H4 (cell line): Measurements from ENCODE around the gene PRLH. TPM values are rescaled to one million over a fixed set of nuclear protein-coding genes. Genes with fewer than 3 reads are reported as not detected.
"Not testable (repeated sequence)": the region's sequence is repeated elsewhere in the genome, so short reads cannot be mapped to it uniquely, and the experiment has no call there.

ENCODE experiments used
- DNase-seq: peaks from one replicate; pipeline ENCODE4 v3.0.0-alpha.2; 2015; ENCODE audit warnings: low spot score
- total RNA-seq: library from RNA; depleted of rRNA; stranded (reverse); fragments of >200 nt; shearing (Covaris generic); gene quantifications from 2 replicates; pipeline ENCODE4 v1.2.3, GENCODE V29; 2014; rRNA removed

Gene PRLH
- total RNA-seq, 1 experiment from 2014 or later: not detected

DNA sequence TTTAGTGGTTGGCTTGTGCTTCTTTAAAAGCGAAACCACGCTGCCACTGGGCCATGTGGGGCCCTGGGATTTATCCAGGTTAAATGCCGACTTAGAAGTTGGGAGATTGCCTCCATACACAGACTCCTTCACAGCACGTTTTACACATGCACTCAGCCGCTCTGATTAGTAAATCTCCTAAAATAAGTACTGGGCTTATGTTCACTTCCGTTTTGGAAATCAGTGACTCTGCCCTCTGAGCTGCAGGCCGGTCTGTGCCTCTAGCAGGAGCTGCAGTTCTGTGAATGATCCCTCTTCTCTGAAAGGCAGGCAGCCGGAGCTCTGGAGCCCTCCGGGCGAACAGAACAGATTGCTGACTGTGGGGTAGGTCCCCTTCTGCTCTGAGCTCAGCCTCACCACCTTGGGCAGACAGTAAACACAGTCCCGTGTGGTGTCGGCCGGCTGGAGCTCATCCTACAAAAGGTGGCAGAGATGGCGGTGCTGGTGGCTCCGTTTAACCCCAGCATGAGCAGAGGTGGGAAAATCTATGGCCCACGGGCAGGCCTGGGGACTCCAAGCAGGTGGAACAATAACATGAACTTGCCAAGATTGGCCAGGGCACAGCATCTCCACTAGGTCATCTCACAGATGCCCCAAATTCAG is 34.0 kb downstream of the PRLH start:
- DNase-seq: no peak

DNA sequence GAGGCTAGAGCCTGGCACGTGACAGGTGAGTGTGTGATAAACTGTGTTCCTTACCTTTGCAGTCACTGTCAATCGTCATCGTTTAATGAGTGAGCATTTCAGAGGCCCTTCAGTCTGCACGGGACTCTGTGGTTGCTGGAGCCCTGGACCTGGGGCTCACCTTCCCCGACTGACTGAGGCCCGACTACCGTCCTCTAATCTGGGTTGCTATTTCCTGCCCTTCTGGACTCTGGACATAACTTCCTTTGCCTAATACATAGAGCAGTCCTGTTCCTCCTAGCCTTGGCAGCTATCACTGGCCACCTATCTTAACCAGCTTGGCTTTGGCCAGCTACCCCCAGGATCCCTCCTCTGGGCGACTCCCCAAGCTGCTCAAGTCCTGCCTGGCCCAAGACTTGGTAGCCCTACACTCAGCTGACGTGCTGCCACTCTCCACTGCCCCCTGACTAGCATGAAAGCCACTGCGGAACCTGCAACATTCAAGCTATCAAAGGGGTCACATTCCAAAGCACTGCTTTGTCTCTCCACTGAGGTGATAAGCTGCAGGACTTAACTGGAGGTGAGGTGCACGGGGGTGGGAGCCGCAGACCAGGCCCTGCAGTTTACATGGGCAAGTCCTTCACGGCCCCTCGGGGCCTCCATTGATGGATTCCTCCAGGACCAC is 35.2 kb downstream of the PRLH start:
- DNase-seq: no peak

DNA sequence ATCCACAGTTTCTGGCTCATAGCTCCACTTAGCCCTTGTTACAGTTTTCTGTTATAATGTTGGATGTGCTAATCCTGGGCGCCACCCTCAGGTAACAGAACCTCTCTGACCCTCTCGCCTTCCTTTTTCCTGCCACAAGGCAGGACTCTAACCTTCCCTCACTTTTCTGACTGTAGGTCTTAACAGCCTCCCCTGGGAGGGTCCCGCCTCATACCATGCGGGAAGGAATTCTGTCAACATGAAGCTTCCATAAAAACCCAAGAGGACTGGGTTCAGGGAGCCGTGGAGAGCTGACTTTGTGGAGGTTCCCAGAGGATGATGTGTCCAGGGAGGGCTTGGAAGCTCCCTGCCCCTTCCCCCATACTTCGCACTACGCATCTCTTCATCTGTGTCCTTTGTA is 36.0 kb downstream of the PRLH start:
- no peak for DNase-seq

DNA sequence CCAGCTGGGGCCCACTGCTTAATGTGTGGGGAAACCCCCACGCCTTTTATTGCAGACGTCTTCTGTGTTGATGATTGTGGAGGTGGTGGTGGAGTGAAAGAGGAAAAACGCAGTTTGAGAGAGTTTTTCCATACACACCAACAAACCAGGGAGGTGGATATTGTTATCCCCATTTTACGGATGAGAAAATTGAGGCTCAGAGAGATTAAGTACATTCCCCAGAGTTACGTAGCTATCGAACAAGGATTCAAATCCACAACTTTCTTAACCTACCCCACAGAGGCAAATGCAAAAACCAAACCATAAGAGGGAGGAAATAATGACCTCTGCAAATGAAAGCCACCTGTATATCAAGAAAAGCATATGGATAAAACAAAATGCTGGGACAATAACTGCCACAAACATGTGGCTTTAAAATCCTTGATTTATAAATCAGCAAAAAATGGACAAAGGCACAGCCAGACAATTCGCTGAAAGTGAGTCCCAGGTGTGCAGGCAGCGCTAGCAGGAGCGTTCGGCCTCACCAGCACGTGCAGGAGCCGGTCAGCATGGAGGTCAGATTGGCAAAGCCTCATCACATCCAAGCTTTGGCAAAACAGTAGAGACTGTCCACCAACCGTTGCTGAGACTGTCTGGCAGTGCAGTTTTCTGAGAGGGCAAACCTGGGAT is 36.8 kb downstream of the PRLH start:
- DNase-seq: no peak

DNA sequence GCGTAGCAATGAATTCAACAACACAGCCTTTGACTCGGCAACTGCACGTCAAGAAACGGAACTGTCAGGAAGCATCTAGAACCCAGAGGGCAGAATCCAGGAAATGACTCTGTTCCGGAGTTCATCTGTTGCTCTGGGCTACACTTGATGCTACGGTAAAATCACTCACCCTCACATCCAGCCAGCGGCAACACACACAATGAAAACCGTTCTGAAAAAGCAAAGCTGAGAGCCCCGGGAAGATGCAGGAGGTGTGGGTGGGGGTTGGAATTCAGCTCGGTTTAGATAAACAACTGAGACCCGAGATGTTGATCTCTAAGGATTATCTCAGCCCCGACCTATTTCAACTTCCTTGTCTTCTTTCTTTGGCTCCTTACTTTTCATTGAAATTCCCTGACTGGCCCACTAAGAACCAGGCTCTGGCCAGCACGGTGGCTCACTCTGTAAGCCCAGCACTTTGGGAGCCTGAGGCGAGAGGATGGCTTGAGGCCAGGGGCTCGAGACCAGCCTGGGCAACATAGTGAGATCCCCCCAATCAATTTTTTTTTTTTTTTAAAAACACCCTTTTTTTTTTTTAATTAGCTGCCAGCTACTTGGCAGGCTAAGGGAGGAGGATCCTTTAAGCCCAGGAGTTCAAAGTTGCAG is 37.5 kb downstream of the PRLH start:
- no peak for DNase-seq

DNA sequence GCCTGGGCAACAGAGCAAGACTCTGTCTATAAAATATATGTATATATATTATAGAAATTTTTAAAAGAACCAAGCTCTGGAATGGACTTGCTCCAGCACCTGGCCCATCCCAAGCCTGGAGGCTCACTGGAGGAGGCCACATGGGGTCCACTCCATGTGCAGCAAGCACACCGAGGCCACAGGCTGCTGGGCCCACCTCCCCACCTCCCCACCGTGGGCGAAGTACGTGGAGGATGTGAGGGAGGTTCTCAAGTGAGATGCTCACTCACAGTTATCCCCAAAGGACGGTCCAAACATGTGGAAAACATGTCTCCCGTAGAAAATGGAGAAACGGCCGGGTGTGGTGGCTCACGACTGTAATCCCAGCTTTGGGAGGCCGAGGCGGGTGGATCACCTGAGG is 38.0 kb downstream of the PRLH start:
- no peak for DNase-seq

DNA sequence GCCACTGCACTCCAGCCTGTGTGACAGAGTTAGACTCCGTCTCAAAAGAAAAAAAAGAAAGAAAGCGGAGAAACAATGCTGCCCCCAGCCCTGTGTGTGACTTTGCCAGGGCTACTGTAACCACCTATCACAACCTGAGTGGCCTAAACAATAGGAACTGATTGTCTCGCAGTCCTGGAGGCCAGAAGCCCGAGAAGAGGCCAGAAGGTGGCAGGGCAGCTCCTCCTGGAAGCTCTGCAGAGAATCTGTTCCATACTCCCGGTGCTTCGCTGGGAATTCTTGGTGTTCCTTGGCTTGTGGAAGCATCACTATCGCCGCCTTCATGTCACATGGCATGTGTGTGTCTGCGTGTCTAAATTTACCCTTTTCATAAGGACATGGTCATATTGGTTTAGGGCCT is 38.6 kb downstream of the PRLH start:
- no peak for DNase-seq

DNA sequence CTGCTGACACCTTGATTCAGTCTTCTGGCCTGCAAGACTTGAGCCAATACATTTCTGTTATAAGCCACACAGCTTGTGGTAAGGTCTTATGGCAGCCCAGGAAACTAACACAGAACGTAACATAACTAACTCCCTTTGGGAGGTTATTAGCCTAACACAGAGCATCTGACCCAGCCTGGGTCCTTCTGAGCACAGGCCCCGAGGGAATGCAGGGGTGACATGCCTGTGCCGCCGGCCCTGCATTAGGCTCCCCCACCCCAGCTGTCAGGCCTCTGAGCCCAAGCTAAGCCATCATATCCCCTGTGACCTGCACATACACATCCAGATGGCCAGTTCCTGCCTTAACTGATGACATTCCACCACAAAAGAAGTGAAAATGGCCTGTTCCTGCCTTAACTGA is 40.1 kb downstream of the PRLH start:
- DNase-seq: not testable (repeated sequence)

DNA sequence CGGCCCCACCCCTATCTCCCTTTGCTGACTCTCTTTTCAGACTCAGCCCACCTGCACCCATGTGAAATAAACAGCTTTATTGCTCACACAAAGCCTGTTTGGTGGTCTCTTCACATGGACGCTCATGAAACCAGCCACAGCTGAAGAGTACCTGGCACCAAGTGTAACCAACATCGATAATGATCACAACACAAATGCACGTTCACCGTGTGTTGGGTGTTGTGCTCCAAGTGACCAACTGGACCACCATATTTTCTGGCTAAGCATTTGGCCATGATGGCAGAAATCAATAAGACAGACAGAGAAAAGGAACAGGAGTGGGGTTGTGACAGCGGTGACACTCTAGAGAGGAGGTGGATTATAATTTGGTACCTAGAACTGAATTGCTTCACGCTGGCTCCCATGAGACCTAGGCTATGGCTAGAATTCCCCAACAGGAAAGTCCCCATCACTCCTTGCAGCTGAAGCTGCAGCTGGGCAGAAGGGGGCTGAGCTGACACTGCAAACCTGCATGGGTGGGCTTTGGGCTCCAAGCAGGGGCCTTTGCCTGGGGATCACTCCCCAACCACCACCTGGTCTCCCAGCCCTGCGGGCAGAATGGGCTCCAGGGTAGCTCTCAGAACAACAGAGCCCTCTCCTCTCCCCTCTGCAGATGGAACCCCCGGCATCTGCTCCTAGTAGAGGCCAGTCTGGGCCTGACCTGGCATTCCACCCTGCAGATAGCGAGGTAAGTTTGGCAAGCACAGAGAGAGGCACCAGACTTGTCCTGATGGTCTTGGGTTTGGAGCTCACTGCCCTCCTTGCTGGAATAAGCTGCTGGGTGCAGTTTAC is 46.4 kb downstream of the PRLH start:
- no peak for DNase-seq

DNA sequence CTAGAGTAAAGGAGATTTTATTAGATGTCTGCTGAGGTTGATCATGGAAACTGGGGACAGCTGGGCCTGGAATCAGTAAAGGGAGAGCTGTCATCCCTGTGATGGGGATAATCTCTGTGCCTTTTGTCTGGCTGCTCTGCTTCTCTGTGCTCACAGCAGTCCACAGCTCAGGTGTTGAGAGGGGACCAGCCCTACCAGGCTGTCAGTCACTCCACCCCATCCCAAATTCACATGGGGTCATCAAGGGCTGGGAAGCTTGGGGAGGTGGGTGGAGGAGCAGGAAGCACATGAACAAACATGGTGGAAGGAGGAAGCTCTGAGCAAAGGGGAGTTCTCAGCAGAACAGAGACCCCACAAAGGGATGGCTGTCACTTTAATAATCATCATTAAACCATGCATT is 47.3 kb downstream of the PRLH start:
- no peak for DNase-seq

DNA sequence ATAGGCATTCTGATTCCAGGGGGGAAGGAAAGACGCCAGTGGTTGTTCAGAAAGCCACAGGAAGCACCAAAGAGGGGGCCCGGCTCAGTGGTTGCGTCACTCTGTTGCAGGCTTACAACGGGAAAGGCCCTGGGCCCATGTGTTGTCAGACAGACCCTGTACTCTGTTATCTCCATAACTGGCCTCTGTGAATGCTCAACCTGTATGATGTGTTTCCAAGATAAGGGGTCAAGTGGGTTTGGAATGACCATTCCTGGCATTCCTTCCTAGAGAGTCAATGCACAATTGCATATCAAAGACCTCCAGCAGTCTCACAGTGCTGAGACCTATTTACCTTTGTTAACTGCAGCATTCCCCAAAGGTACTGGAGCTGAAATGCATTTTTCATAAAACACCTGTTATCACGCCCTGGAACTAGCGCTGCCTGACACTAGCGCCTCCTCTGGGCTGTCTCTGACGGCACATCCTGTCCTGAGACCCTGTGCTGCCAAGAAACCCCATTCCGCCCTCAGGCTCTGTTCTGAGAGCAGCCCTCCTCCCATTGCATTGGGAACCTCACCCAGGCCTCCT is 47.9 kb downstream of the PRLH start:
- DNase-seq: no peak

DNA sequence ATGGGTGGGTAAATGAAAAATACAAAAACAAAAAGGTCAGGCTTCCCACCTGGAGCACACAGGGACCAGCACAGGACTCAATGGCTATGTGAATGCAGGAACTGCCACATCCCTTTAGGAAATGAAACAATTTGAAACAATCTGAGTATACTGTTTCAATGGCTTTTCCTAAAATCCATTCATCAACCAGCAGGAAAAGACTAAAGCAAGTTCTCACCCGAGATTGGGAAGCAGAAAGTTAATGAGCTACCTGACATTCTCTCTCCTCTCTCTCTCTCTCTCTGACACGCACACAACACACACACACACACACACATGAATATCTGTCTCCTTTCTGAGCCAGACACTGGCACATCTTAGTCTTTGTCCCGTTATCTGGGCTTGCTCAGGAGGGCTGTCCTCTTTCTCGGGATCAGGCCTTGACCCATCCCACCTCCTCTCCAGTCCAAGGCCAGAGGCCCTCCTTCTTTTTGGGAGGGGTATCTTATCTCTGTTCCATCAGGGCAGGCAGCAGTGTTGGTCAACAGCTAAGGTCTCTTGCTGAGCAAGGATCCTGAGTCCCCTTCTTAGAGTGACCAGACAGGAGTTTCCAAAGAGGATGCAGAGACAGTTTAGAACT is 49.4 kb downstream of the PRLH start:
- DNase-seq: no peak

DNA sequence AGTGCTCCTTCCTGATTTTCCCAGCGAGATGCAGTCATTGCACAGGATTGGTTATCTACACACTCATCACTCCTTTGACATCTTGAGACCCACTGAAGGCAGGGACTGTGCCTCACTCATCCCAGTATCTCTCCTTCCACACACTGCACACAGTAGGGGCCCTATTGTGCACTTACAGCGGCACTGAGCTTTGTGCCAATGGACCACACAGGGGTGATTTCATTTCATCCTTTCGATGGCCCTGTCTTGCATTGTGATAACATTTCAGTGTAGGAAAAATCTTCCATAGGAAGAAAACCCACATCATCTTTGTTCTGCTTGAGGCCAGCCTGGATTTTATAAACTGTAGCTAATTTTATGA is 50.0 kb downstream of the PRLH start:
- DNase-seq: no peak

Other genes starting within 250 kb of the PRLH start
- 202 and 204 TPM in 2 replicates for gene COL6A3, start 152.4 kb upstream of the PRLH start, total RNA-seq
- gene MLPH, start 79.3 kb upstream of the PRLH start, total RNA-seq: 7.7 and 9.9 TPM in 2 replicates
- not detected in 2 replicates for gene RAB17, start 24.2 kb downstream of the PRLH start, total RNA-seq
- gene LRRFIP1, start 61.0 kb downstream of the PRLH start, total RNA-seq: 19.0 and 21.5 TPM in 2 replicates
- 0.12 TPM in 1 of 2 replicates, not detected in the other for gene RBM44, start 232.2 kb downstream of the PRLH start, total RNA-seq